GM19468 (cell line): Measurements from ENCODE around the gene INO80E.

Experiments
- ATAC-seq: cut with Tn5 transposase; IDR thresholded peaks from one replicate; pipeline ENCODE4 v1.9.1; 2021; ENCODE audit warnings: mild to moderate bottlenecking, moderate library complexity, moderate number of reproducible peaks; ENCODE audit not compliant: unreplicated experiment; ENCODE audit errors: extremely low read depth

The INO80E gene

DNA sequence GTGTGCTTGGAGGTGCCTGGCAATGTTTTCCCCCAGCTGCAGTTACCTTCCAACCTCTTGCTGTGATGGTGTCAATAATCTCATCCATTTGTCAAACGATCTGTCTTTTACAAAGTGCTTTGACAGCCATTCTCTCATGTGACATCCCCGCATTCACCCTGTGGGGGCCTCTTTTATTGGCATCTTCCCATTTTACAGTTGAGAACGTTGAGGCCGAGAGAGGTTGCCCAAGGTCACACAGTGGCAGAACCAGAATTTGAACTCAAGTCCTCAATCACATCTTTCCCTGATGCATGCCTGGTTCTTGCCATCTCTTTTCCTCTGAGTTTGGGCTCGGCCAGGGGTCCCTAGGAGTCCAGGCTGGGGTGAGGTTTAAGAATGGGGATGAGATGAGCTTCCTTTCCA, 20.9 kb upstream of the INO80E start:
- no peak for ATAC-seq

DNA sequence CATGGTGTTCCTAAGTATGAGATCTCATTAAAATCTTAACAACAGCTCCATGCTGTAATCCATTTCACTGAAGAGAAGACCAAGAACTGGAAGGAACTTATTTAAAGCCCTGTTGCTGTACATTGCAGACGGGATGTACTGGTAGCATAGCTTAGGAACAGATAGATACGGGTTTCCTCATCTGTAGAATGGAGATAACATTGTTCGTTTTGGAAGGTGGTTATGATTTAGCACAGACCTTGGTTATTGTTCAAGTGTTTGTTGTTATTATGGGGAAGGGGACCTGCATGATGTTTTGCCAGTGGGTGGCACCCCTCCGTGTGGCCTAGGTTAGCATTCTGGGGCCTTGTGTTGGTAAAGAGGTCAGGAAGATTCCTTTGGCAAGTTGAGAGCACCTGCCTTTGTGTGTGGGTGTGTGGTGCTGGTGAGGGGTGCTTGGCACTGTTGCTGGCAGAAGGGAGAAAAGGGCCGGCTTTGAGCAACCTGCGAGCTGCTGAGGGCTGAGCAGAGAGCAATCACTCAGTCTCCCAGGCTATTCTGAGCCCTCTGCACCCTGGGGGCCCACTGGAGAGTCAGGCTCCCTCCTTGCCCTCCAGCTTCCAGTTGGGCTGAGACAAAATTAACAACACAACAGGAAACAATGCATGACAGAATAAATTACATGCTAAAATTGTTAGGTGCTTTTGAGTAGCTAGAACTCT, 20.1 kb upstream of the INO80E start:
- no peak for ATAC-seq

DNA sequence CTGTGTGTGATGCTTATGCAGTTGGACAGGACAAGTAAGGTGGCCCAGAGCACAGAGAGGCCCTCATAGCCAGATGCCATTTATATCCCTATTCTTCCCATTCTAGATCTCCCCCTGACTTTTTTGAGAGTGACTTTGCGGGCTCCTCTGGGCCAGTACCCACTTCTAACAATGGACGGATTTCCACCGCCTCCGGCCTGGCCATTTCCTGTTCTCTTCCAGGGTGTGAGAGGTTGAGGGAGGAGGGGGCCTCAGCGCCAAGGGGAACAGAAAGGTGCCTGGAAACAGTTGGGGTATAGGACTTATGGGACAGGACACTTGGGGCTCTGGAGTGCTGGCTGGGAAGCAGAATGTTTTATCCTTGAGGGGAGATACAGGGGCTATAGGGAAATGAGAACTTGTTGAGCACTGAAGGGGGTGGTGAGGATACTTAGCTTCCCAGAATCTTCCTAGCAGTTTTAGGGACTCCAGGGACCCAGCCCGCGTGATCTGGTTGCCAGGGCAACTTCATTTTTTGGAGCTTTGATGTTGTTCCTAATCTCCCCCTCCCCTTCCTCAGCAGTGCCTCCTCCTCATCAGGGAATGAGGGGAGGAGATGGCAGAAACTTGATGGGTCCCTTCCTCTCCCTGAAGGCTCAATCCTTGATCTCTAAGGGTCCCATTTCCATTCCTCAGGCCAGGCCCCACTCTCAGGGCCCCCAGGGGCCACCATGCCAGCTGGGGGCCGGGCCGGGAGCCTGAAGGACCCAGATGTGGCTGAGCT, 18.8 kb upstream of the INO80E start:
- no peak for ATAC-seq

DNA sequence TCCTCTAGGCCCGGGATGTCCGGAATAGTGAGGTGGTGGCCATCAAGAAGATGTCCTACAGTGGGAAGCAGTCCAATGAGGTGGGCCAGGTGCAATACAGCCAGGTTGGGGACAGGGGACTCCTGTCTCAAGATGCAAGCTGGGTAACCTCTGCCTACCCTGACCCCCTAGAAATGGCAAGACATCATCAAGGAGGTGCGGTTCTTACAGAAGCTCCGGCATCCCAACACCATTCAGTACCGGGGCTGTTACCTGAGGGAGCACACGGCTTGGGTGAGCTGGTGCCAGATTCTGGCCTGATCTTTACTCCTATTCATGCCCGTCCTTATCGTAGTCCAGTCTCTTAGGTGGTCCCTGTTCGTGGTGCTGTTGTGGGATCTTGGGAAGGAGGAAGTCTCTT, 18.0 kb upstream of the INO80E start:
- ATAC-seq = no peak

DNA sequence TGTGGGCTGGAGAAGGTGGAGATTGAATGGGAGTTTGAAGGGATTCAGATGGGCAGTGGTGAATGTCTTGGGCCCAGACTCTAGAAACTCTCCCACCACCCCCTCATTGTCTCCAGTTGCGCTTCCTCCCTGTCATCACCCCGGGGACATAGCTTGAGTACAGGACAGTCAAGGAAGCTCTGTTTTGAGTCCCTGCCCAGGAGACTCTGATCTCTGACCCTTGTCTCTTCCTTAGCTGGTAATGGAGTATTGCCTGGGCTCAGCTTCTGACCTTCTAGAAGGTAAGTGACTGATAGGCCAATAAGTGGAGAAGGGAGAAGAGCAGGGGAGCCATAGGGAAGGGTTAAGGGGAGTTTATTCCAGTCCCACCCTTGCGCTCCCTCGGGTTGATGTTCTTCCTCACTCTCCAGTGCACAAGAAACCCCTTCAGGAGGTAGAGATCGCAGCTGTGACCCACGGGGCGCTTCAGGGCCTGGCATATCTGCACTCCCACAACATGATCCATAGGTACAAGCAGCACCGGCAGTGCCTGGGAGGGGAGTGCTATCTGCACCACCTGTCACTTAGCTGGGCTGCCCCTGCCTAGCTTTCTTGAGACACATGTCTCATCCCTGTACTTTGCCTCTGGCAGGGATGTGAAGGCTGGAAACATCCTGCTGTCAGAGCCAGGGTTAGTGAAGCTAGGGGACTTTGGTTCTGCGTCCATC, 17.3 kb upstream of the INO80E start:
- ATAC-seq = no peak

DNA sequence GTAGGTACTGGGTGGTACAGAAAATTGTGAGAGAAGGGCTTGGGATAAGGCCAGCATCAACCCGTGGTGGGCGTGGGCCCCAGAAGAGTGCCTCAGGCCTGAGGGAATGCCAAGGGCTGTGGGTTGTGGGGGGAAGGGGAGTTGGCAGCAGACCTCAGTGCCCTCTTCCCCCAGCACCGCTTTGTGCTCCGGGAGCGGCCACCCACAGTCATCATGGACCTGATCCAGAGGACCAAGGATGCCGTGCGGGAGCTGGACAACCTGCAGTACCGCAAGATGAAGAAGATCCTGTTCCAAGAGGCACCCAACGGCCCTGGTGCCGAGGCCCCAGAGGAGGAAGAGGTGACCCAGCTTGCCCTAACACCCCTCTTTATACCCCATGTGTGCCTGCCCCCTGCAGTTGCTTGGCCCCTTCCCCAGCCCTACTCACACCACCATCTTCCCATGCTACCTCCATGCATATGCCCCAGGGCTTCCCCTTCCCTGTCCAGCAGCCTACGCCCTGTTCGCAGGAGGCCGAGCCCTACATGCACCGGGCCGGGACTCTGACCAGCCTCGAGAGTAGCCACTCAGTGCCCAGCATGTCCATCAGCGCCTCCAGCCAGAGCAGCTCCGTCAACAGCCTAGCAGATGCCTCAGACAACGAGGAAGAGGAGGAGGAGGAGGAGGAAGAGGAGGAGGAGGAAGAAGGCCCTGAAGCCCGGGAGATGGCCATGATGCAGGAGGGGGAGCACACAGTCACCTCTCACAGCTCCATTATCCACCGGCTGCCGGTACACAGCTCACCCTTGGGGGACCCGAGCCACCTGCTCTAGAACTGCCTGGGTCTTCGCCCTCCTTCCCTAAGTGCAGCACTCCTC, 13.3 kb upstream of the INO80E start:
- ATAC-seq = no peak

DNA sequence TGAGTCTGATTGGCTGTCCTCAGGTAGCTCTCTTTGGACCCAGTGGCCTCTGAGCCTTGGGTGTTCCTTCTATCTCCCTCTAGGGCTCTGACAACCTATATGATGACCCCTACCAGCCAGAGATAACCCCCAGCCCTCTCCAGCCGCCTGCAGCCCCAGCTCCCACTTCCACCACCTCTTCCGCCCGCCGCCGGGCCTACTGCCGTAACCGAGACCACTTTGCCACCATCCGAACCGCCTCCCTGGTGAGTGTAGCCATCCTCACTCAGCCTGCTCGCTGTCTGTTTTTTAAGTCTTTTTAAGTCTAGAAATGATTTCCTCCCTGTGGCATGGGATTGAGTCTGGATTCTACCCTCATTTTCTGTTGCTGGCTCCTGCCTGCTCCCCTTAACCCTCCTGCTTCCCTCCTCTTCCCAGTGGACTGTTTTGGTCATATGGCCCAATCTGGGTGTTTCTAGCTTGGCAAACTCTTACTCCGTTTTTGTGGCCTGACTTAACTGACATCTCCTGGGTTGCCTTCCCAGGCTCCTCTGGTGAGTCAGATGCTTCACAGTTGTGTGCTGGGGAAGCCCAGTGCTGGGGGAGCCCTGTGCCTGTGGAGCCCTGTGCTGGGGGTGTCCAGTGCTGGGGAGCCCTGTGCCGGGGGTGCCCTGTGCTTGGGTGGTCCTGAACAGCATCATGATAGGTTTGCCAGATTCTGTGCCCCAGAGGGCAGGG, 12.5 kb upstream of the INO80E start:
- no peak for ATAC-seq

DNA sequence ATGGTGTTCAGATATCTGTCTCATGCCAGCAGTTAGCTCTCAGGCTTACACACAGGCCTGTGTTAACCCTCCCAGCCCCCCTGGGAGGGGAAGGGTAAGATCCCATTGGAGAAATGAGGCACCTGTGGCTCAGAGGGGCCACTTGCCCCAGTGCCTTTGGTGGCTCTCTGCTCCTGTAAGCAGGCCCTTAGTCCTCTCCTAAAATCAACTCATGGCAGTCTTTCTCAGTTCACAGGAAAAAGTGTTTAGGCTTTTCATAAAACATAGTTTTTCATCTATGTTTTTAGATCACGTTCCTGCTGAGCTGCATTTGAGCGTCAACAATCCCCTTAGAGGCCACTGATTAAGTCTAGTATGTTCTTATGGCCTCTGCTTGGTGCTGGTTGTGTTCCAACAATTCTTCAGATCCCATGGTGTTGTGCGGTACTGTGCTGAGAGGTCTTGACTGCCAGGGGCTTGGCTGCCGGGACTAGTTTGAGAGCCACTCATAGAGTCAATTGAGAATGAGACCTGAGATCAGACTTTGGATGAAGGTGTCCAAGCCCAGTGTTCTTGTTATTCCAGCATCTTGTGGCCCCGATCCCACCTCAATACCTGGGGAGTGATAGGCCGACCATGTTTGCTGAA, 11.8 kb upstream of the INO80E start:
- ATAC-seq = no peak

DNA sequence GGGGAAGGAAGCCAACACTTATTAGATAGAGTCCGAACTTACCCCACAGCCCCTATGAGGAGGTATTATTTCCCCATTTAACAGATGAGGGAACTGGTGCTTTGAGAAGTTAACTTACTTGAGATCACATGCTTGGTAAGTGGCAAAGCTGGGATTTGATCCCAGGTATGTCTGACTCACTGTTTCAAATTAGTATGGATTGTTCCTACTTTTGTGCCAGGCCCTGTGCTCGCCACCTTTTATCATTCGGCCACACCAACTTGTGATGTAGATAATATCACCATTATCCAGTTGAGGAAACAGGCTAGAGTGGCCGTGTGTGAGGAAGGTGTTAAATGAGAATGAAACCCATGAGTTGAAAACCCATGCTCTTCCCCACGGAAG, 11.3 kb upstream of the INO80E start:
- ATAC-seq = no peak

DNA sequence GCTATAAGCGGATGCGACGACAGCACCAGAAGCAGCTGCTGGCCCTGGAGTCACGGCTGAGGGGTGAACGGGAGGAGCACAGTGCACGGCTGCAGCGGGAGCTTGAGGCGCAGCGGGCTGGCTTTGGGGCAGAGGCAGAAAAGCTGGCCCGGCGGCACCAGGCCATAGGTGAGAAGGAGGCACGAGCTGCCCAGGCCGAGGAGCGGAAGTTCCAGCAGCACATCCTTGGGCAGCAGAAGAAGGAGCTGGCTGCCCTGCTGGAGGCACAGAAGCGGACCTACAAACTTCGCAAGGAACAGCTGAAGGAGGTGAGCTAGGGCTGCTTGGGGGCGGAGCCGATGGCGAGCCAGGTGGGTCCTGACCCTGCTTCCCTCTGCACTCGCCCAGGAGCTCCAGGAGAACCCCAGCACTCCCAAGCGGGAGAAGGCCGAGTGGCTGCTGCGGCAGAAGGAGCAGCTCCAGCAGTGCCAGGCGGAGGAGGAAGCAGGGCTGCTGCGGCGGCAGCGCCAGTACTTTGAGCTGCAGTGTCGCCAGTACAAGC, 10.7 kb upstream of the INO80E start:
- ATAC-seq = no peak

DNA sequence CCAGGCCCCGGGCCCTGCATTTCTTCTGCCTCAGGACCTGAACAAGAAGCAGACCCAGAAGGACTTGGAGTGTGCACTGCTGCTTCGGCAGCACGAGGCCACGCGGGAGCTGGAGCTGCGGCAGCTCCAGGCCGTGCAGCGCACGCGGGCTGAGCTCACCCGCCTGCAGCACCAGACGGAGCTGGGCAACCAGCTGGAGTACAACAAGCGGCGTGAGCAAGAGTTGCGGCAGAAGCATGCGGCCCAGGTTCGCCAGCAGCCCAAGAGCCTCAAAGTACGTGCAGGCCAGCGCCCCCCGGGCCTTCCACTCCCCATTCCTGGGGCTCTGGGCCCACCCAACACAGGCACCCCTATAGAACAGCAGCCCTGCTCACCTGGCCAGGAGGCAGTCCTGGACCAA, 9.8 kb upstream of the INO80E start:
- no peak for ATAC-seq

DNA sequence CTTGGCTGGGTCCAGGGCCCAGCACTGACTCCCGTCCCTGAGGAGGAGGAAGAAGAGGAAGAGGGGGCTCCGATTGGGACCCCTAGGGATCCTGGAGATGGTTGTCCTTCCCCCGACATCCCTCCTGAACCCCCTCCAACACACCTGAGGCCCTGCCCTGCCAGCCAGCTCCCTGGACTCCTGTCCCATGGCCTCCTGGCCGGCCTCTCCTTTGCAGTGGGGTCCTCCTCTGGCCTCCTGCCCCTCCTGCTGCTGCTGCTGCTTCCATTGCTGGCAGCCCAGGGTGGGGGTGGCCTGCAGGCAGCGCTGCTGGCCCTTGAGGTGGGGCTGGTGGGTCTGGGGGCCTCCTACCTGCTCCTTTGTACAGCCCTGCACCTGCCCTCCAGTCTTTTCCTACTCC, 9.1 kb upstream of the INO80E start:
- ATAC-seq = no peak

DNA sequence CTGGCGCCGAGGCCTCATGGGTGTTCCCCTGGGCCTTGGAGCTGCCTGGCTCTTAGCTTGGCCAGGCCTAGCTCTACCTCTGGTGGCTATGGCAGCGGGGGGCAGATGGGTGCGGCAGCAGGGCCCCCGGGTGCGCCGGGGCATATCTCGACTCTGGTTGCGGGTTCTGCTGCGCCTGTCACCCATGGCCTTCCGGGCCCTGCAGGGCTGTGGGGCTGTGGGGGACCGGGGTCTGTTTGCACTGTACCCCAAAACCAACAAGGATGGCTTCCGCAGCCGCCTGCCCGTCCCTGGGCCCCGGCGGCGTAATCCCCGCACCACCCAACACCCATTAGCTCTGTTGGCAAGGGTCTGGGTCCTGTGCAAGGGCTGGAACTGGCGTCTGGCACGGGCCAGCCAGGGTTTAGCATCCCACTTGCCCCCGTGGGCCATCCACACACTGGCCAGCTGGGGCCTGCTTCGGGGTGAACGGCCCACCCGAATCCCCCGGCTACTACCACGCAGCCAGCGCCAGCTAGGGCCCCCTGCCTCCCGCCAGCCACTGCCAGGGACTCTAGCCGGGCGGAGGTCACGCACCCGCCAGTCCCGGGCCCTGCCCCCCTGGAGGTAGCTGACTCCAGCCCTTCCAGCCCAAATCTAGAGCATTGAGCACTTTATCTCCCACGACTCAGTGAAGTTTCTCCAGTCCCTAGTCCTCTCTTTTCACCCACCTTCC, 8.5 kb upstream of the INO80E start:
- no peak for ATAC-seq

DNA sequence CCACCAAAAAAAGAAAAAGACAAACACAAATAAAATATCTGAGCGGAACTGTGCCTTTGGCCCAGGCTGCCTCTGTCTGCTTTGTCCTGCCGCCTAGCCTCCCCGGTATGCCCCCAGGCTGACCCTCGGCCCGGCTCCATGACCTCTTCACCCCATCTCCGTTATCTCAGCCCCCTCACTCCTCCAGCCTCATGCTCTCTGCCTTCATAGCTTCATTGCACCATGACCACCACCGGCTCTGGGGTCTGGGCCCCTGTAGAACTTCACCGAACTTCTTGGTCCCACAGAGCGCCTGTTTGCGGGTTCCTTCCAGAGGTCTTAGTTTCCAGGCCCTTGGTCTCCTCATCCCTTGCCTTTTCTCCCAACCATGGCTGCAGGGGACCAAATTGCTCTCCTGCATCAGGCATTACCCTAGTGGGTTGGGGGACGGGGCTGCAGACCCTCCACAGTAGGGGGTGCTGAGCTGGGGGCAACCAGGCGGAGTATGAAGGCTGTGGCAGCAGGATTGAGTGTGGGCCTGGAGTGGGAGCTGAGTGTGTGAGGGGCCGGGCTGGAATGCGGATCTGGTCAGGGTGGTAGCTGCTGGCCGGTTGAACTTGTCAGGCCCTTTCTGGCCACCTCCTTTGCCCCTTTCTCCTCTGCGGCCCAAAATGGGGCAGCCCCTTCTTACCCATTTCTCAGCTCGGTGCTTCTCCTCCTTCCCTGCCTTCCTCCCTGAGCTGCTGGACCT, 7.5 kb upstream of the INO80E start:
- no peak for ATAC-seq

DNA sequence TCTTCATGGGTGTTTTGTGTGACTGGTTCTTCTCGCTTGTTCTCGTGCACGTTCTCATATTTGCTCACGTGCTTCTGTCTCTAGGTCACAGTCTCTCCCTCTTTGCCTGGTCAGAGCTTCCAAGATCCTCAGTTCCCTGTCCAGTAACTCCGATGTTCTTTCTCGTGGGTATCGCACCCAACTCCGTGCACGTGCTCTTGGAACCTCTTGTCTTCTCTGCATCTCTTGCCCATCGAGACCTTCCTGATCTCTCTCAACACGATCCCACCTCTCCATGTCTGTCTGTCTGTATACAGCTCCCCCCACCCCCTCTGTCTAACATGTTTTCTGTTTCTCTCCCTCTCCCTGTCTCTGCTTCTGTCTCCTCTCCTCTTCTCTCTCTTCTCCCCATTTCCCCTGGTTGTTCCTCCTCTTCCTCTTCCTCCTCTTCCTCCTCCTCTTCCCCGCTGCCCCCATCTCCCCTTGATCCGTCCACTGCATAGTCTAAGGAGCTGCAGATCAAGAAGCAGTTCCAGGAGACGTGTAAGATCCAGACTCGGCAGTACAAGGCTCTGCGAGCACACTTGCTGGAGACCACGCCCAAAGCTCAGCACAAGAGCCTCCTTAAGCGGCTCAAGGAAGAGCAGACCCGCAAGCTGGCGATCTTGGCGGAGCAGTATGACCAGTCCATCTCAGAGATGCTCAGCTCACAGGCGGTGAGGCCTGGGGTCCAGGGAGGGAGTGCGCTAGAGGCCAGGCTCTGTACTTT, 6.8 kb upstream of the INO80E start:
- ATAC-seq = no peak

DNA sequence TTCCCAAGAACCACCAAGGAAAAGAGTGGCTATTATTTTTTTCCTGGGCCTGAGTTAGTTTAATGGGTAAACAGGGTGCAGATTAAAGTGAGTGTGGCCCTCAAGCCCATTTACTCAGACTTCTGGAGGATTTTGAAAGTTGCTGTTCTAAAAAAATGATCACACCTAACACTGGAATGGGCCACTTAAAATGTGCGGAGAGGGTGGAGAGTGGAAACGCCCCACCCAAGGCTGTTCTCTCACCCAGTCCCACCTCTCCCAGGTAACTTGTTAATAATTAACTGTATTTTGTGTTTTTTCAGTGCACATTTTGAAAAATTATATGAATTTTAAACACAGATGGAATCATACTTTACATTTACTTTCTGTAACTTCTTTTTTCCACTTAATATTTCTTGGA, 6.0 kb upstream of the INO80E start:
- ATAC-seq = no peak

DNA sequence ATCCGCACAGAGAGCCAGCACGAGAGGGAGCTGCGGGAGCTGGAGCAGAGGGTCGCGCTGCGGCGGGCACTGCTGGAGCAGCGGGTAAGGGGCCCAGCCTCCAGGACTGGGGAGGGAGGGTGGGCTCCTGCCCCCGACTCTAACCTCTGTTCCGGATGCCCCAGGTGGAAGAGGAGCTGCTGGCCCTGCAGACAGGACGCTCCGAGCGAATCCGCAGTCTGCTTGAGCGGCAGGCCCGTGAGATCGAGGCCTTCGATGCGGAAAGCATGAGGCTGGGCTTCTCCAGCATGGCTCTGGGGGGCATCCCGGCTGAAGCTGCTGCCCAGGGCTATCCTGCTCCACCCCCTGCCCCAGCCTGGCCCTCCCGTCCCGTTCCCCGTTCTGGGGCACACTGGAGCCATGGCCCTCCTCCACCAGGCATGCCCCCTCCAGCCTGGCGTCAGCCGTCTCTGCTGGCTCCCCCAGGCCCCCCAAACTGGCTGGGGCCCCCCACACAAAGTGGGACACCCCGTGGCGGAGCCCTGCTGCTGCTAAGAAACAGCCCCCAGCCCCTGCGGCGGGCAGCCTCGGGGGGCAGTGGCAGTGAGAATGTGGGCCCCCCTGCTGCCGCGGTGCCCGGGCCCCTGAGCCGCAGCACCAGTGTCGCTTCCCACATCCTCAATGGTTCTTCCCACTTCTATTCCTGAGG, 5.0 kb upstream of the INO80E start:
- no peak for ATAC-seq
